ENCODE data around the gene INPP4B.
"Not testable (repeated sequence)": the region's sequence is repeated elsewhere in the genome, so short reads cannot be mapped to it uniquely, and the experiment has no call there.

Gene INPP4B

DNA sequence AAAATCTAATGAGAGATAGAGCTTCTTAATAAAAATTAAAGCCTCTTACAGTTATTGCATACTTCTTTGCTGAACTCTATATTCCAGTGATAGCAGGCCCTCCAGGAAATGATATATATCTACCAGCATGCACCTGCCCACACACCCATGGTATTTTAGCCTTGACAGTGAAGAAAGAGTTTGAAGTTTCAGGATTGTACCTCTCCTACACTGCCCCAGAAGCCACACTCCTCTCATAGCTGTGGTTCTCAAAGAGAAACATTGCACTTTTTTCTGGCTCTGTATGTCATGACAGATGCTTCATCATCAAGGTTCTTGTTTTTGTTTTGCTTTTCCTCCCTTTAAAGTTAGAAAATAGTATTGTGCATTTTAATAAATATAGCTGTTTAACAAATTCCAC lies 34.0 kb downstream of the INPP4B start:
- no peak overlapping the region for H3K4me2 ChIP-seq (ENCODE audit: low read length)
- H3K9ac ChIP-seq (ENCODE audit: low read length), result no peak overlapping the region
- H3K9me2 ChIP-seq (ENCODE audit: low read depth, low read length), result no peaks in the 10 kb centered on the region
- H4K20me1 ChIP-seq (ENCODE audit: insufficient read depth, low read length), result no peaks in the 10 kb centered on the region
- no peaks in the 10 kb centered on the region for H3K27me3 ChIP-seq (ENCODE audit: insufficient read depth, low read length)
- no peaks in the 10 kb centered on the region for H3K4me1 ChIP-seq (ENCODE audit: insufficient read depth, low read length, severe bottlenecking)
- no peaks in the 10 kb centered on the region for H3K79me2 ChIP-seq (ENCODE audit: insufficient read depth, low read length)
- no peak overlapping the region for H3K27ac ChIP-seq (ENCODE audit: low read depth, low read length, poor library complexity, severe bottlenecking)
- H3K9me3 ChIP-seq (ENCODE audit: low read length), result no peaks in the 10 kb centered on the region
- no peaks in the 10 kb centered on the region for H3K36me3 ChIP-seq (ENCODE audit: insufficient read depth, low read length)
- H3K4me3 ChIP-seq (ENCODE audit: low read depth, low read length, poor library complexity, severe bottlenecking), result no peak overlapping the region
- TF ChIP-seq EZH2 (IDR thresholded peaks at IDR 0.05; ENCODE audit: borderline replicate concordance, low read length), result no peak
- TF ChIP-seq, protein P1, sequence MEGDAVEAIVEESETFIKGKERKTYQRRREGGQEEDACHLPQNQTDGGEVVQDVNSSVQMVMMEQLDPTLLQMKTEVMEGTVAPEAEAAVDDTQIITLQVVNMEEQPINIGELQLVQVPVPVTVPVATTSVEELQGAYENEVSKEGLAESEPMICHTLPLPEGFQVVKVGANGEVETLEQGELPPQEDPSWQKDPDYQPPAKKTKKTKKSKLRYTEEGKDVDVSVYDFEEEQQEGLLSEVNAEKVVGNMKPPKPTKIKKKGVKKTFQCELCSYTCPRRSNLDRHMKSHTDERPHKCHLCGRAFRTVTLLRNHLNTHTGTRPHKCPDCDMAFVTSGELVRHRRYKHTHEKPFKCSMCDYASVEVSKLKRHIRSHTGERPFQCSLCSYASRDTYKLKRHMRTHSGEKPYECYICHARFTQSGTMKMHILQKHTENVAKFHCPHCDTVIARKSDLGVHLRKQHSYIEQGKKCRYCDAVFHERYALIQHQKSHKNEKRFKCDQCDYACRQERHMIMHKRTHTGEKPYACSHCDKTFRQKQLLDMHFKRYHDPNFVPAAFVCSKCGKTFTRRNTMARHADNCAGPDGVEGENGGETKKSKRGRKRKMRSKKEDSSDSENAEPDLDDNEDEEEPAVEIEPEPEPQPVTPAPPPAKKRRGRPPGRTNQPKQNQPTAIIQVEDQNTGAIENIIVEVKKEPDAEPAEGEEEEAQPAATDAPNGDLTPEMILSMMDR (IDR thresholded peaks at IDR 0.05; ENCODE audit: low read length), result no peak
- no peak overlapping the region for H2AFZ ChIP-seq (ENCODE audit: low read length)
- H3F3A ChIP-seq (ENCODE audit: insufficient read depth, low read length), result no peaks in the 10 kb centered on the region

- Histone ChIP-seq H3K79me2 (ENCODE audit: insufficient read depth, low read length) (no peaks in the 10 kb centered on the region), H3K4me1 (ENCODE audit: insufficient read depth, low read length, severe bottlenecking) (no peaks in the 10 kb centered on the region), H3K4me3 (ENCODE audit: low read depth, low read length, poor library complexity, severe bottlenecking) (no peak overlapping the region), H3K9ac (ENCODE audit: low read length) (no peak overlapping the region), H3K4me2 (ENCODE audit: low read length) (no peak overlapping the region), H3F3A (ENCODE audit: insufficient read depth, low read length) (no peaks in the 10 kb centered on the region), H3K27ac (ENCODE audit: low read depth, low read length, poor library complexity, severe bottlenecking) (no peak overlapping the region), H3K27me3 (ENCODE audit: insufficient read depth, low read length) (no peaks in the 10 kb centered on the region), H3K9me3 (ENCODE audit: low read length) (no peaks in the 10 kb centered on the region), H2AFZ (ENCODE audit: low read length) (no peak overlapping the region), H3K36me3 (ENCODE audit: insufficient read depth, low read length) (no peaks in the 10 kb centered on the region), H3K9me2 (ENCODE audit: low read depth, low read length) (no peaks in the 10 kb centered on the region), H4K20me1 (ENCODE audit: insufficient read depth, low read length) (no peaks in the 10 kb centered on the region)
- TF ChIP-seq, protein P1 (IDR thresholded peaks at IDR 0.05; ENCODE audit: low read length), result no peak
- no peak for TF ChIP-seq EZH2 (IDR thresholded peaks at IDR 0.05; ENCODE audit: borderline replicate concordance, low read length)
Observed at GRCh38 chr4:142811034-142811433, 35.1 kb downstream of the INPP4B start.

- Histone ChIP-seq H3K79me2 (ENCODE audit: insufficient read depth, low read length) (no peaks in the 10 kb centered on the region), H2AFZ (ENCODE audit: low read length) (no peak overlapping the region), H3K9ac (ENCODE audit: low read length) (no peak overlapping the region), H3K27me3 (ENCODE audit: insufficient read depth, low read length) (no peaks in the 10 kb centered on the region), H3K36me3 (ENCODE audit: insufficient read depth, low read length) (no peaks in the 10 kb centered on the region), H3K4me2 (ENCODE audit: low read length) (no peak overlapping the region), H3K9me3 (ENCODE audit: low read length) (no peaks in the 10 kb centered on the region), H4K20me1 (ENCODE audit: insufficient read depth, low read length) (no peaks in the 10 kb centered on the region), H3K9me2 (ENCODE audit: low read depth, low read length) (no peaks in the 10 kb centered on the region), H3F3A (ENCODE audit: insufficient read depth, low read length) (no peaks in the 10 kb centered on the region), H3K27ac (ENCODE audit: low read depth, low read length, poor library complexity, severe bottlenecking) (no peak overlapping the region), H3K4me1 (ENCODE audit: insufficient read depth, low read length, severe bottlenecking) (no peaks in the 10 kb centered on the region), H3K4me3 (ENCODE audit: low read depth, low read length, poor library complexity, severe bottlenecking) (no peak overlapping the region)
- TF ChIP-seq EZH2 (IDR thresholded peaks at IDR 0.05; ENCODE audit: borderline replicate concordance, low read length), result no peak
- TF ChIP-seq, protein P1 (IDR thresholded peaks at IDR 0.05; ENCODE audit: low read length), result no peak
Observed at GRCh38 chr4:142809559-142809958, 36.5 kb downstream of the INPP4B start.

DNA sequence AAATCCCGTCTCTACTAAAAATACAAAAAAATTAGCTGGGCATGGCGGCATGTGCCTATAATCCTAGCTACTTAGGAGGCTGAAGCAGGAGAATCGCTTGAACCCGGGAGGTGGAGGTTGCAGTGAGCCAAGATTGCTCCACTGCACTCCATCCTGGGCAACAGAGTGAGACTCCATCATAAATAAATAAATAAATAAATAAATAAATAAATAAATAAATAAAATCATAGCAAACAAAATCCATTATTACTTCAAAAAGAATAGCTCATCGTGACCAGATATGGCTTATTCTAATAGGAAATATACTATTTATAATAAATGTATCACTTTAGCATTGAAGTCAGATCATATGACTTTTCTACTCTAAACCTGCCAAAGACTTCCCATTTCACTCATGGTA lies 42.2 kb downstream of the INPP4B start:
- H3K4me3 ChIP-seq (ENCODE audit: low read depth, low read length, poor library complexity, severe bottlenecking); H3K27ac ChIP-seq (ENCODE audit: low read depth, low read length, poor library complexity, severe bottlenecking); H4K20me1 ChIP-seq (ENCODE audit: insufficient read depth, low read length); H2AFZ ChIP-seq (ENCODE audit: low read length); H3K36me3 ChIP-seq (ENCODE audit: insufficient read depth, low read length); H3K27me3 ChIP-seq (ENCODE audit: insufficient read depth, low read length); H3K79me2 ChIP-seq (ENCODE audit: insufficient read depth, low read length); H3K4me2 ChIP-seq (ENCODE audit: low read length); H3K9me2 ChIP-seq (ENCODE audit: low read depth, low read length); H3K4me1 ChIP-seq (ENCODE audit: insufficient read depth, low read length, severe bottlenecking); H3F3A ChIP-seq (ENCODE audit: insufficient read depth, low read length); H3K9ac ChIP-seq (ENCODE audit: low read length); H3K9me3 ChIP-seq (ENCODE audit: low read length): not testable (repeated sequence)
